ENCODE results near the gene SORBS2. TPM values are rescaled to one million over a fixed set of nuclear protein-coding genes. Genes with fewer than 3 reads are reported as not detected.

The SORBS2 gene
- total RNA-seq, 4 donors from 2014 or later = 21.5 to 118 (median 29.5) TPM

DNA sequence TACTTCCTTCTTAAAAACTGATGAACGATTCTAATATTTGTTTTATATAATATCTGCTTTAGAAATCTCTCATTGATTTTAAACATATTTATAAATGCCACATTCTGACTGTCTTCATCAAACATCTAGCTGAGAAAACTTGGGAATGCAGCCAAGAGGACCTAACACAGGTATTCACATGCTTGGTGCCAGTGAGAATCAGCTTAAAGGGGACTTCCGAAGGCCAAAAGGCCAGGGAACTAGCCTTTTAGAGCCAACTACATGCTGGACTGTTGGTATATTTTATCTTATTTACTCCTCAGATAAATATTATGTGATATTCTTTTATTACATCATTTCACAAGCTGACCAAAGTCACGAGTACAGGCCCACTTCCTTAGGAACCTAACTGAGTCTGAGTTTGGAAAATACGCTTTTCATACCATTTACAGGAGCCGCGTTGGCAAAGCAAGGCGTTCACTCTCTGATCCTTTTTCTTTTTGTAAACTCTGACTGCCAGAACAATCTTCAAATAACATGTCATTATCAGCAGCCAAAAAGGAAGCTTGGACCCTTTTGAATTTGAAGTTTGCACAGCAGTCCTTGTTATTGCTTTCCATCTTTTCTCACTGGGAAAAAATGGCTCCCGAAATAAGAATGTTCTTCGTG is 235.6 kb downstream of the SORBS2 start:
- H3K9me3 ChIP-seq = no peaks in the 10 kb centered on the region
- no peak for DNase-seq
- H3K4me1 ChIP-seq = peaks cover 0 to 4% of the 10 kb centered on the region in 2 donors
- H3K27ac ChIP-seq = peak overlapping the region; percentile 60 to 83
- intact Hi-C loops (cut with DNase I; ENCODE audit: low total_unique reads) = no loop called here
- no peak overlapping the region for H3K4me3 ChIP-seq
- no peaks in the 10 kb centered on the region for H3K36me3 ChIP-seq
- no peaks in the 10 kb centered on the region for H3K27me3 ChIP-seq
- no peak for TF ChIP-seq POLR2A (IDR thresholded peaks at IDR 0.05)
- TF ChIP-seq, protein P1, sequence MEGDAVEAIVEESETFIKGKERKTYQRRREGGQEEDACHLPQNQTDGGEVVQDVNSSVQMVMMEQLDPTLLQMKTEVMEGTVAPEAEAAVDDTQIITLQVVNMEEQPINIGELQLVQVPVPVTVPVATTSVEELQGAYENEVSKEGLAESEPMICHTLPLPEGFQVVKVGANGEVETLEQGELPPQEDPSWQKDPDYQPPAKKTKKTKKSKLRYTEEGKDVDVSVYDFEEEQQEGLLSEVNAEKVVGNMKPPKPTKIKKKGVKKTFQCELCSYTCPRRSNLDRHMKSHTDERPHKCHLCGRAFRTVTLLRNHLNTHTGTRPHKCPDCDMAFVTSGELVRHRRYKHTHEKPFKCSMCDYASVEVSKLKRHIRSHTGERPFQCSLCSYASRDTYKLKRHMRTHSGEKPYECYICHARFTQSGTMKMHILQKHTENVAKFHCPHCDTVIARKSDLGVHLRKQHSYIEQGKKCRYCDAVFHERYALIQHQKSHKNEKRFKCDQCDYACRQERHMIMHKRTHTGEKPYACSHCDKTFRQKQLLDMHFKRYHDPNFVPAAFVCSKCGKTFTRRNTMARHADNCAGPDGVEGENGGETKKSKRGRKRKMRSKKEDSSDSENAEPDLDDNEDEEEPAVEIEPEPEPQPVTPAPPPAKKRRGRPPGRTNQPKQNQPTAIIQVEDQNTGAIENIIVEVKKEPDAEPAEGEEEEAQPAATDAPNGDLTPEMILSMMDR (IDR thresholded peaks at IDR 0.05) = no peak

DNA sequence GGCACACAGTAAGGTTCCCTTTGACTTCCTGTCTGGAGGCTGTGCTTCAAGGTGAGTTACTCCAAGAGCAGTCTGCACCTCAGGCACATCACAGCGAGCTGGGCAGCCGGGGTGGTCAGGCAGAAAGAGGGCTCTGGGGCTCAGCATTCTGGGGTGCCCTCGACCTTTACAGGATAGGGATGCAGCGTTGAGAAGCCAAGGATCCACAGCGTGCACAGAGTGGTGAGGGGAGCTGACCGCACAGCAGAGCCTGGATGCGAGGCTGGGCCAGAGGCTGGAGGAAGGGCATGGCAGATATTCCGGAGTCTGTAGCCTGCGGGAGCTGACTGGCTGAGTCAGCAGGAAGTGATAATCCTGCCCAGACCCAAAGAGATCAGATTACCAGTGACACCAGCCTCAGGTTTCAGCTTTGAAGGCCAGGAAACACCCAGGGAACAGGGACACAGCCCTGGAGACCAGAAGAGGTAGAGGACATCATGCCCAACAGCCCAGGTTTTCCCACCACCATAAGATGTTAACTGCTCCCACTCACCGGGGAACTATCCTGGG is 238.3 kb downstream of the SORBS2 start:
- no peaks in the 10 kb centered on the region for H3K36me3 ChIP-seq
- intact Hi-C loops (cut with DNase I; ENCODE audit: low total_unique reads) = no loop called here
- no peaks in the 10 kb centered on the region for H3K9me3 ChIP-seq
- TF ChIP-seq, protein P1 (IDR thresholded peaks at IDR 0.05) = no peak
- no peak for TF ChIP-seq POLR2A (IDR thresholded peaks at IDR 0.05)
- DNase-seq = peak in 1 of 2 donors; percentile 39
- peak overlapping the region; percentile 56 for H3K27ac ChIP-seq
- peaks cover 0 to 4% of the 10 kb centered on the region in 2 donors for H3K4me1 ChIP-seq
- no peaks in the 10 kb centered on the region for H3K27me3 ChIP-seq
- no peak overlapping the region for H3K4me3 ChIP-seq

DNA sequence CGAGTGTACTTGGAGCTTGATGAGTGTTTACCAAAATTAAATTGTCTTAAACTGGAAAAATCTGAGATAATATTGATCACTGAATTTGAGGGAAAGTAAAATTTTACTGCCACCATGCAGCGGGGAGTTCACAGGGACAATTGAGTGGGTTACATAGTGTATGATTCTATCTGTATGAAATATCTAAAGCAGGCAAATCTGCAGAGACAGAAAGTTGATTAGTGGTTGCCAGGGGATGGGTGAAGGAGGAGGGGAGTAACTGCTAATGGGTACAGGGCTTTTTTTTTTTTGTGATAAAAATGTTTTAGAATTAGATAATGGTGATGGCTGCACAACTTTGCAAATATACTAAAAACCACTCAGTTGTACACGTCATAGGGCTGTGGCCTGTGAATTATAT is 241.3 kb downstream of the SORBS2 start:
- Histone ChIP-seq H3K4me1 (peaks cover 0 to 7% of the 10 kb centered on the region in 2 donors), H3K9me3 (no peaks in the 10 kb centered on the region), H3K27ac (peak overlapping the region; percentile 89 to 90), H3K36me3 (no peaks in the 10 kb centered on the region), H3K4me3 (no peak overlapping the region), H3K27me3 (no peaks in the 10 kb centered on the region)
- DNase-seq = no peak
- intact Hi-C loops (cut with DNase I; ENCODE audit: low total_unique reads) = no loop called here
- no peak for TF ChIP-seq POLR2A (IDR thresholded peaks at IDR 0.05)
- TF ChIP-seq, protein P1 (IDR thresholded peaks at IDR 0.05) = no peak

DNA sequence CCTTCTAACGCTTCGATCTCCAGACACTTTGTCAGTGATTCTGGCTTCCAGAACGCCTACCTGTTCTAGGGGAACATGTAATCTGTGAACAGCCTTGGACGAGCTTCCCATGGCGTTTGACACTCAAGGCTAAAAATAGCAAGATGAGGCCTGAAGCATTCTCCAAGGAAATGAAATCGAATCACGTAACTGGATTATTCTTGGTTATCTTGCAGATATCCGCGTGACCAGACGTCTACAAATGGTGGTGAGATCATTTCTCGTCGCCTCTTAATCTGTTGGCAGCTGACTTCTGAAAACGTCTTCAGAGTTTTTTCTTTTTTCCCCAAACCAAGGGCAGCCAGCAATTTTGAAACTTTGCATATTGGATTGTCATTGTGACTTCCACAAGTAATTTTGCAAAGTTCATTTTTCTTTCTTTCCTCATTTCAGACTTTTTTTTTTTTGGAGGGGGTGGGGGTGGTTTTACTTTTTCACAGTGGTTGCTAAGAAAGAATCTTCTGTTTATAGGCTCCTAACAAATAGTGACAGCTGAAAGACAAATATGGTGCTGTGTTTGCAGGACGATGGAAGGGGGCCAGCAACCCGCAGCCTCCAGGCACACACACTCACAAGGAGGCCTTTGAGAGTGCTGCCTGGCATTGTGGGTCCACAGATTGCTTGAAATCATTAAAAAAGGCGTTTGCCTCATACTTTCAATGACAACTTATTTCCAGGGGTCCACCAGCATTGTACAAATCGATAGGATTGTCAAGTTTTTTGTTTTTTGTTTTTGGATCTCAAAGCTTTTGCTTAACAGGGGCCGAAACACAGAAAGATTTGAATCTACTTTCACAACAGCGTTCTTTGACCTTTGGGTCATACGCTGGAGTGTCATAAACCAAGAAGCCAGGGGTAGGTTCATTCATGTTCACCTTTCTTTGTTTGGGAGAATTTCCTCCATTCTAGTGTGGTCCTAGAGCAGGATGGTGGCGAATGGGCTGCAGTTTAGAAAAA is 244.3 kb downstream of the SORBS2 start:
- Histone ChIP-seq H3K27me3 (no peaks in the 10 kb centered on the region), H3K4me3 (no peak overlapping the region), H3K27ac (peak overlapping the region; percentile 89 to 90), H3K9me3 (no peaks in the 10 kb centered on the region), H3K4me1 (peaks cover 0 to 7% of the 10 kb centered on the region in 2 donors), H3K36me3 (no peaks in the 10 kb centered on the region)
- intact Hi-C loops (cut with DNase I; ENCODE audit: low total_unique reads) = no loop called here
- TF ChIP-seq, protein P1 (IDR thresholded peaks at IDR 0.05) = no peak
- TF ChIP-seq POLR2A (IDR thresholded peaks at IDR 0.05) = no peak
- DNase-seq = peak; percentile 73 to 77

All from uterus (tissue), 4 donors.